Panc1 (cell line): ENCODE data around the gene CEP104. TPM values are rescaled to one million over a fixed set of nuclear protein-coding genes. Genes with fewer than 3 reads are reported as not detected.

Experiments
- ATAC-seq: fragments of 200-7000 bp; cut with Tn5 transposase; 2 replicates; pipeline ENCODE4 v1.9.1; 2020; ENCODE audit warnings: mild to moderate bottlenecking, moderate library complexity
- BruUV-seq: library from RNA; stranded (reverse); fragments of 400-500 nt; replicated peaks from 2 replicates; lab custom pipeline; 2021; lab: Mats Ljungman, UMichigan
- CTCF ChIA-PET: fragments of 300-600 bp; sonication (Branson Sonifier 250); formaldehyde crosslinking; loops from one replicate; lab custom pipeline; 2022; ENCODE audit warnings: antibody characterized with exemption; lab: Charles Lee
- POLR2A ChIA-PET: fragments of 300-600 bp; sonication (Branson Sonifier 250); formaldehyde crosslinking; loops from one replicate; lab custom pipeline; 2022; ENCODE audit warnings: antibody characterized with exemption; lab: Charles Lee
- DNase-seq: peaks from one replicate; pipeline ENCODE4 v3.0.0-alpha.2; 2010; ENCODE audit warnings: low read depth, low spot score
- H3K27ac ChIP-seq: 2 replicates; pipeline ENCODE4 v1.5.1; 2011; ENCODE audit warnings: mild to moderate bottlenecking, low read length, inconsistent platforms
- H3K27me3 ChIP-seq: fragments of 200-500 bp; sonication (Bioruptor generic); 2 replicates; pipeline ENCODE4 v1.6.0; 2014; ENCODE audit warnings: low read length, inconsistent platforms; ENCODE audit not compliant: control insufficient read depth, insufficient read depth
- H3K36me3 ChIP-seq: fragments of 200-500 bp; sonication (Bioruptor generic); 2 replicates; pipeline ENCODE4 v1.5.1; 2014; ENCODE audit warnings: inconsistent platforms, mild to moderate bottlenecking, low read length, moderate library complexity; ENCODE audit not compliant: control insufficient read depth, insufficient read depth
- H3K4me1 ChIP-seq: 2 replicates; pipeline ENCODE4 v1.5.1; 2011; ENCODE audit warnings: inconsistent platforms, mild to moderate bottlenecking, low read length, moderate library complexity; ENCODE audit not compliant: control insufficient read depth, insufficient read depth
- H3K4me3 ChIP-seq, 2 experiments: 2 replicates each; pipeline ENCODE4 v1.5.1; 2011 to 2012; ENCODE audit warnings: low read depth in 2 of 2, low read length in 2 of 2, mild to moderate bottlenecking in 2 of 2, inconsistent platforms in 1 of 2, moderate library complexity in 1 of 2
- H3K9me3 ChIP-seq: fragments of 200-500 bp; sonication (Bioruptor generic); 2 replicates; pipeline ENCODE4 v1.5.1; 2014; ENCODE audit warnings: low read depth, mild to moderate bottlenecking, inconsistent platforms, low read length, moderate library complexity; ENCODE audit not compliant: control insufficient read depth, insufficient read depth
- CTCF ChIP-seq: fragments of 450-650 bp; IDR thresholded peaks from 2 replicates; pipeline ENCODE4 v1.5.1; 2017; ENCODE audit warnings: mild to moderate bottlenecking
- POLR2AphosphoS5 ChIP-seq: IDR thresholded peaks from 2 replicates; pipeline ENCODE4 v1.6.1; 2012; ENCODE audit warnings: mild to moderate bottlenecking, low read depth, low read length, moderate library complexity
- REST ChIP-seq, 2 experiments: IDR thresholded peaks; 2 replicates each; pipeline ENCODE4 v1.6.1; 2011 to 2012; ENCODE audit warnings: low read depth in 2 of 2, control low read depth in 1 of 2, low read length in 1 of 2, mild to moderate bottlenecking in 1 of 2, moderate library complexity in 1 of 2; ENCODE audit not compliant: insufficient read depth in 1 of 2
- SIN3A ChIP-seq: IDR thresholded peaks from 2 replicates; pipeline ENCODE4 v1.6.1; 2012; ENCODE audit warnings: low read depth, mild to moderate bottlenecking, low read length, moderate library complexity, borderline replicate concordance; ENCODE audit not compliant: insufficient read depth
- TCF7L2 ChIP-seq: IDR thresholded peaks from 2 replicates; pipeline ENCODE4 v1.6.1; 2011; ENCODE audit warnings: mild to moderate bottlenecking, low read depth, low read length, inconsistent platforms
- in situ Hi-C: cut with HindIII; loops from 2 replicates; pipeline ENCODE4 v1.10.0; 2016; ENCODE audit warnings: low sequenced_read_pairs, low pct_unique_long_range_greater_than_20kb
- intact Hi-C: fragments of 100-400 bp; cut with micrococcal nuclease; formaldehyde crosslinking; loops from one replicate; pipeline ENCODE4 v1.10.0; 2022; ENCODE audit not compliant: unreplicated experiment
- total RNA-seq: library from RNA; stranded (reverse); gene quantifications from one replicate; pipeline ENCODE4 v1.2.1, GENCODE V29; 2021; ENCODE audit not compliant: unreplicated experiment

Gene CEP104
- total RNA-seq, 1 experiment from 2014 or later = 52.0 TPM

GRCh38 chr1:3786468-3787348 is 70.3 kb downstream of the CEP104 start:
- in situ Hi-C loops = no loop called here
- POLR2A ChIA-PET = no interaction called here

More at GRCh38 chr1:3786468-3787348, 70.3 kb downstream of the CEP104 start:
- intact Hi-C loops = no loop called here
- H3K4me3 ChIP-seq = no peak overlapping the region
- CTCF ChIA-PET = no interaction called here
- TF ChIP-seq SIN3A (no peak), TCF7L2 (no peak), CTCF (no peak), POLR2AphosphoS5 (no peak), REST (IDR thresholded peaks at IDR 0.05; ENCODE audit: insufficient read depth in 1 of 2, low read depth in 2 of 2, low read length in 1 of 2) (no peak)
- no peak for DNase-seq
- ATAC-seq = no peak
- H3K27me3 ChIP-seq = no peaks in the 10 kb centered on the region
- H3K27ac ChIP-seq = no peak overlapping the region
- no TSS peak for BruUV-seq
- H3K9me3 ChIP-seq = no peaks in the 10 kb centered on the region
- peaks cover 2% of the 10 kb centered on the region; the same call in 1 of the 2 replicates for H3K36me3 ChIP-seq
- H3K4me1 ChIP-seq = no peaks in the 10 kb centered on the region
